GM12873 (cell line): ENCODE data around the gene SLC11A1.

Source experiments
- TF ChIP-seq, protein P1 (sequence below): IDR thresholded peaks from 2 replicates; pipeline ENCODE4 v1.5.1; 2012; ENCODE audit warnings: low read depth, mild to moderate bottlenecking, moderate library complexity, low read length, control low read depth; ENCODE audit not compliant: insufficient read depth; ENCODE audit errors: missing control alignments

SLC11A1 gene

DNA sequence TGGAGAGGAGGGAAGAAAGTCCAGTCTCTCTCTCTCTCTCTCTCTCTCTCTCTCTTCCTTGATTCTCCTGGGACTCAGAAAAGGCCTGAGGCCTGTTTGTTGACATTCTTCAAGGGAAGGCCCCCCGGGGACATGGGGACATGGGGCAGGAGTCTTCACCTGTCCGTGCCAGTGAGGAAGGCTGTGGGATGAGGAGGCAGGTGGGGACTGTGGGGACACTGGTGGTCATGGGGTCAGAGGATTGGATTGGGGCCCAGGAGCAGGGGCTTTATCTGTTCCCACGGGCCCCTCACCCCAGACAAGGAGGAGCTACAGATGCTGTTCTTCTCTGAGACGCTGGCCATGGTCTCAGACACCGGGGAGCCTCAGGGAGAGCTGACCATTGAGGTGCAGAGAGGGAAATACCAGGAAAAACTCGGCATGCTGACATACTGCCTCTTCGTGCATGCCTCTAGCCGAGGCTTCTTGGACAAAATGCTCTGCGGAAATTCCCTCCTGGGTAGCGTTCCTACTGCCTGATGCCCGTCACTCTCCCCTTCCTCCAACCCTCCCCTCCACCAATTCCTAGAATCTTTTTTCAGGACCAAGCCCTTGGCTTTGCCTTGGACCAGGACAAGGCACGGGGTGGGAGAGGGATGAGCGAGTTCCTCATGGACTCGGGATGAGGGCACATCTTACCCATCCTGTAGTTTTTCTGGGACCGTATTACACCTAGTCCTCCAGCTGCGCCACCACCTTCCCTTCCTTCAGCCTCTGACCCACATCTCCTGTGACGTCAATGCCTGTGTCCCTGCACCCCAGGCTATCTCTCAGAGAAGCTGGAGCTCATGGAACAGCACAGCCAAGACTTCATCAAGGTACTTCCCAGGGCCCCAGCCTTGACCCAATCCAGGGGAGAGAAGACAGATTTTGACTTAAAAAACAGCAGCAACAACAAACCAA is 24.6 kb upstream of the SLC11A1 start:
- TF ChIP-seq, protein P1, sequence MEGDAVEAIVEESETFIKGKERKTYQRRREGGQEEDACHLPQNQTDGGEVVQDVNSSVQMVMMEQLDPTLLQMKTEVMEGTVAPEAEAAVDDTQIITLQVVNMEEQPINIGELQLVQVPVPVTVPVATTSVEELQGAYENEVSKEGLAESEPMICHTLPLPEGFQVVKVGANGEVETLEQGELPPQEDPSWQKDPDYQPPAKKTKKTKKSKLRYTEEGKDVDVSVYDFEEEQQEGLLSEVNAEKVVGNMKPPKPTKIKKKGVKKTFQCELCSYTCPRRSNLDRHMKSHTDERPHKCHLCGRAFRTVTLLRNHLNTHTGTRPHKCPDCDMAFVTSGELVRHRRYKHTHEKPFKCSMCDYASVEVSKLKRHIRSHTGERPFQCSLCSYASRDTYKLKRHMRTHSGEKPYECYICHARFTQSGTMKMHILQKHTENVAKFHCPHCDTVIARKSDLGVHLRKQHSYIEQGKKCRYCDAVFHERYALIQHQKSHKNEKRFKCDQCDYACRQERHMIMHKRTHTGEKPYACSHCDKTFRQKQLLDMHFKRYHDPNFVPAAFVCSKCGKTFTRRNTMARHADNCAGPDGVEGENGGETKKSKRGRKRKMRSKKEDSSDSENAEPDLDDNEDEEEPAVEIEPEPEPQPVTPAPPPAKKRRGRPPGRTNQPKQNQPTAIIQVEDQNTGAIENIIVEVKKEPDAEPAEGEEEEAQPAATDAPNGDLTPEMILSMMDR = no peak

DNA sequence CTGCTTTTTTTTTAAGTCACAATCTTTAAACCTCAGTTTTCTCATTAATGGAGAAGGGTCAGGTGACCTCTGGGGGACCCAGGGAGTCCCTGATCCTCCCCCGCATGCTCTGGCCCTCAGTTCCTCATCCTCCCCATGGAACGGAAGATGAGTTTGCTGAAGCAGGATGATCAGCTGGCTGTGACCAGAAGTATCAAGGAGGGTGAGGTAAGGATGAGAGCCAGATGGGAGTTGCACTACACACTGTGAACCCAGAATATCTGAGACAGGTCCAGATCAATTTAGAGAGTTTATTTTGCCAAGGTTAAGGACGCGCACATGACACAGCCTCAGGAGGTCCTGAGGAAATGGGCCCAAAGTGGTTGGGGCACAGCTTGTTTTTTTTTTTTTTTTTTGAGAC is 21.6 kb upstream of the SLC11A1 start:
- TF ChIP-seq, protein P1 = no peak

DNA sequence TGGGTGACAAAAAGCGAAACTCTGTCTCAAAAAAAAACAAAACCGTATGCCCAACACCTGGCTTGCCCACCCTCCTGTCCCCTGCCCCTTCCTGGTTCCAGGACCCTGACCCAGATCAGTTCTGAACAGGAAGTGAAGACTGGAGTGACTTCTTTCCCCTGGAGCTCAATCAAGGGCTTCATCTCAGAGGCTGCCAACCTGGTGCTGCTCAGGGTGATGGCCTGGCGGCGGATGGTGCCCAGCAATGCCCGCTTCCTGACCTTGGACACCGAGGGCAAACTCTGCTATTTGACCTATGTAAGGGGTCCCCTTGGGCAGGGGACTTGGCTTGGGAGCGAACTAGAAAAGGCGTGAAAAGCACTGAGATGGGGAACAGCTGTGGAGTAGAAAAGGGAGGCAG is 19.5 kb upstream of the SLC11A1 start:
- TF ChIP-seq, protein P1 = no peak

DNA sequence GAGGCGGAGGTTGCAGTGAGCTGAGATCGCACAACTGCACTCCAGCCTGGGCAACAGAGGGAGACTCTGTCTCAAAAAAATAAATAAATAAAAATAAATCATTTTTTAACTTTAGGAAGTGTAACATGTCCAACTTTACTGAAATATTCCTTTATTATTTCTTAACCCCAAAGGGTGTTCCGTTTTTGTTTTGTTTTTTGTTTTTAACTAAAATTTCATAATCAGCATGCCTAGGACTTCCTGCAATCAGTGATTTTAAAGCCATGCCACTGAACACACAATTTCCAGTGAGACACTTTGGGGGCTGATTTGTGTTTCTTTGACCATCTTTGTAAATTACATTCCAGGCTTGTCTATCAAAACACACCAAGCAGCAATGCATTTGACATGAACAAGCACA is 18.3 kb upstream of the SLC11A1 start:
- TF ChIP-seq, protein P1 = no peak

DNA sequence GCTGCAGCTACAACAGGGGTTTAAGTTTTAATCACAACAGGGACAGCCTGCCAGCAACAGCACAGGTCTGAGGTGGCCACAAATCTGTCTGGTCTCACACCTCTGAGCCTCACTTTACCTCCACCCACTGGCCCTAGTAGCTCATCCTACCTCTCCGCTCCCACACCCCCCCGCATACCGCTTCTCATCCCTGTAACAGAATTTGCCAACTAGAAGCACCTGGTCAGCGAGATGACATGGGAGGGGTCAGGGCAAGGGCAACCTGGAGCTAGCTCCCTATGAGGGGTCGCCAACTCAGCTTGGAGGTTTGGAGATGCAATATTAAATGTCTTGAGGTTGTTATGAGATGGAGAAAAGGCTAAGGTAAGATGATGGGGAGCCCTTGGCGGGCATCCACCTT is 17.9 kb upstream of the SLC11A1 start:
- TF ChIP-seq, protein P1 = no peak

DNA sequence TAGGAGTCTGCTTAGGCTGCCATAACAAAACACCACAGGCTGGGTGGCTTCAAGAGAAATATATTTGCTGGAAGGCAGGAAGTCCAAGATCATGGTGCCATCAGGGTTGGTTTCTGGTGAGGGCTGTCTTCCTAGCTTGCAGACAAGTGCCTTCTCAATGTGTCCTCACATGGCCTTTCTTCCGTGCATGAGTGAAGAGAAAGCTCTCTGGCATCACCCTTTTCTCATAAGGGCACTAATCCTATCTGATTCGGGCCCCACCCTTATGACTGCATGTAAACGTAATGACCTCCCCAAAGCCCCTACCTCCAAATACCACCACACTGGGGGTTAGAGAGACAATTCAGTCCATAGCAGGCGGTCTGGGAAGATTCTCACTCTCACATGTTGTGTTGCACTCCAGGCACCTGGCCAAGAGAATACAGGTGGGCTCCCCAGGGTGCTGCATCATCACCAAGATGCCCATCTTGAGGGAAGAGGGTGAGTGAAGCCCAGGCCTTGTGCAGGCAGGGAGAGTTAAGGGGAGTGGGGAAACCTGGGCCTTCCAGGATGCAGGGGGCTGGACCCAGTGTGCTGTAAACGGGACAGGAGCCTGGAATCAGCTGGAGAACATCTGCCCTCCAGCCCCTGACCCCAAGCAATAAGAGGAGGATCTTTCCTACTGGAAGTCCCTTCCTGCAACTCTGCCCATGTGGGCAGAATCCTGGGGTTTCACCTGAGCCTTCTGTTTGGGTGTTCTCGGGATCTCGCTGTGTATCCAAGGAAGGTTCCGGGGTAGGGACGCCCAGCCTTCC is 15.3 kb upstream of the SLC11A1 start:
- TF ChIP-seq, protein P1 = no peak
